GM18526 (cell line): ENCODE measurements around the gene PLA2G2D.

Source experiments
- POLR2A ChIP-seq: IDR thresholded peaks from 3 replicates; pipeline ENCODE4 v1.6.1; 2011; ENCODE audit not compliant: insufficient read length; ENCODE audit errors: extremely low read depth

Gene PLA2G2D

GRCh38 chr1:20109223-20109856 is 10.0 kb downstream of the PLA2G2D start:
- no peak for TF ChIP-seq POLR2A

- no peak for TF ChIP-seq POLR2A
Measured at GRCh38 chr1:20108366-20109123, 10.8 kb downstream of the PLA2G2D start.

- TF ChIP-seq POLR2A = no peak
Measured at GRCh38 chr1:20107796-20108195, 11.5 kb downstream of the PLA2G2D start.

- no peak for TF ChIP-seq POLR2A
Measured at GRCh38 chr1:20107351-20107750, 12.0 kb downstream of the PLA2G2D start.

GRCh38 chr1:20105856-20106255 is 13.5 kb downstream of the PLA2G2D start:
- TF ChIP-seq POLR2A = no peak

- TF ChIP-seq POLR2A = no peak
Measured at GRCh38 chr1:20102875-20103274, 16.5 kb downstream of the PLA2G2D start.

- TF ChIP-seq POLR2A = no peak
Measured at GRCh38 chr1:20100632-20101355, 18.5 kb downstream of the PLA2G2D start.

GRCh38 chr1:20099533-20099932 is 19.8 kb downstream of the PLA2G2D start:
- TF ChIP-seq POLR2A = no peak

GRCh38 chr1:20096840-20097447 is 22.4 kb downstream of the PLA2G2D start:
- no peak for TF ChIP-seq POLR2A

- no peak for TF ChIP-seq POLR2A
Measured at GRCh38 chr1:20095564-20096434, 23.5 kb downstream of the PLA2G2D start.

GRCh38 chr1:20093940-20094391 is 25.4 kb downstream of the PLA2G2D start:
- no peak for TF ChIP-seq POLR2A

GRCh38 chr1:20093303-20093702 is 26.0 kb downstream of the PLA2G2D start:
- no peak for TF ChIP-seq POLR2A

GRCh38 chr1:20090641-20091040 is 28.7 kb downstream of the PLA2G2D start:
- TF ChIP-seq POLR2A = no peak

GRCh38 chr1:20090119-20090518 is 29.2 kb downstream of the PLA2G2D start:
- no peak for TF ChIP-seq POLR2A
